Duodenal mucosa (tissue), 2 donors: Measurements from ENCODE around the gene SDHB.

ENCODE experiments used
- H3K27ac ChIP-seq: one replicate; pipeline ENCODE4 v1.7.0; 2013; ENCODE audit warnings: low read depth, low read length
- H3K27me3 ChIP-seq, 2 donors: one replicate each; pipeline ENCODE4 v1.7.0; 2013; ENCODE audit warnings: low read length in 2 of 2, control low read depth in 1 of 2; ENCODE audit not compliant: insufficient read depth in 2 of 2, control insufficient read depth in 1 of 2
- H3K36me3 ChIP-seq, 2 donors: one replicate each; pipeline ENCODE4 v1.7.0; 2013; ENCODE audit warnings: low read length in 2 of 2, control low read depth in 1 of 2; ENCODE audit not compliant: insufficient read depth in 2 of 2, control insufficient read depth in 1 of 2
- H3K4me1 ChIP-seq, 2 donors: one replicate each; pipeline ENCODE4 v1.7.0; 2013; ENCODE audit warnings: low read length in 2 of 2, control low read depth in 1 of 2; ENCODE audit not compliant: insufficient read depth in 2 of 2, control insufficient read depth in 1 of 2
- H3K4me3 ChIP-seq, 2 donors: one replicate each; pipeline ENCODE4 v1.7.0; 2013; ENCODE audit warnings: low read length in 2 of 2, low read depth in 1 of 2
- H3K9ac ChIP-seq, 2 donors: one replicate each; pipeline ENCODE4 v1.7.0; 2013; ENCODE audit warnings: low read length in 2 of 2, low read depth in 1 of 2
- H3K9me3 ChIP-seq, 2 donors: one replicate each; pipeline ENCODE4 v1.7.0; 2013; ENCODE audit warnings: low read length in 2 of 2, control low read depth in 1 of 2; ENCODE audit not compliant: control insufficient read depth in 1 of 2

The SDHB gene

DNA sequence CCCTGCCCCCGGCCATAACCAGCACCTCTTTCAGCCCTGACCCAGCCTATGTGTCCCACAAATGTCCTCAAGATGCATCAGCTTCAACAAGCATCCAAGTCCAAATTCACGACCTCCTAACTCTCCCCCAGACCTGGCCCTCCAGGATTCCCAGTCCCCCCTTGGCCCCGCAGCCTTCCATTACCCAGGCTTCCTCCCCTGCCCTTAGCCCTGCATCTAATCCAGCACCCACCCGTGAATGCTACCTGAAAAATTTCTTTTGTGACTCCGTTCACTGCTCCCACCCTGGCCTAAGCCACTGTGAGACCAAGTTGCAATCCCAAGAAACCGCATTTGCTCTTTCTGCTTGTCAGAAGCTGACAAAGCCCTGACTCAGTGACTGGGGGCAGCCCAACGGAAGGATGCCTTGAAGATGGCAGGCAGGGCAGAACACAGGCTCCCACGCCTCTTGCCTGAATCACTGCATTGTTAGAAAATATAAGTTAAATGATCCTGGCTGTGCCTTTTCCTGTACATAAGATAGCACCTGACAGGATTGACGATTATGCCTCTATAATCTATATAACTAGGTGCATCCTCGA, 72.5 kb downstream of the SDHB start:
- Histone ChIP-seq H3K4me3 (no peak overlapping the region), H3K9ac (no peak overlapping the region), H3K27me3 (peaks cover 9% of the 10 kb centered on the region in 2 donors), H3K4me1 (peaks cover 0 to 6% of the 10 kb centered on the region in 2 donors), H3K9me3 (no peaks in the 10 kb centered on the region), H3K36me3 (peaks cover 0 to 7% of the 10 kb centered on the region in 2 donors), H3K27ac (no peak overlapping the region)

DNA sequence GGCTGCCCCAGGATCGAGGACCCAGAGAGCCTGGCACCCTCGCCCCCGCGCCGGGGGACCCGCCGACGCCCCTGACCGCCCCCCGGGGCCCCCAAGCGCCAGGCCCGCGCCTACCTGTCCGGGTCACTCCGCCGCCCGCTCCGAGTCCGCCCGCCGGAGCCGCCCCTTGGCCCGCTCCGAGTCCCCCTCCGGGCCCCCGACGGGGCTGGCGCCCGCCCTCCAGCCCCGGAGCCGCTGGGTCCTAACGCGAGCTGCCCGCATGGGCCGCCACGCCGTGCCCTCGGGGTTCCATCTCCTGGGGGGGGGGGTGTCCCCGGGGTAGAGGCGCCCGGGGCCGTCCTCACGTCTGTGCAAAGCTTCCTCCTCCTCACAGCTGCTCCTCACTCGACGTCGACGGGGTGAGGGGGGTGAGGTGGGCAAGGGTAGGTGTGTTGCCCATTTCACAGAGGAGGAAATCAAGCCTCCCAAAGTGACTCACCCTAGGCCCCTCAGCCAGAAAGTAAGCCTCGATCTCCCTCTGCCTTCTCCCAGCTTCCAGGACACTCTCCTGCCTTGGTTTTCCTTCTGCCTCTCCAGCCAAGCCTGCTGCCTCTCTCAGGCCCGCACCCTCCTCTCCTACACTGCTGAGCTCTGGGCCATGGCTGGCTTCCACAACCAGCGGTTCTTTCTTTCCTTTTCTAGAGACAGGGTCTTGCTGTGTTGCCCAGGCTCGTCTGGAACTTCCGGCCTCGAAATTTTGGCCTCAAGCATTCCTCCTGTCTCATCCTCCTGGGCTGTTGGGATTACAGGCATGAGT, 73.2 kb downstream of the SDHB start, which contains the start of gene MFAP2:
TSS of gene MFAP2 (minus strand) at position 148 of the 796 bp plus-strand sequence. CDS start 2,347 bp downstream, outside the sequence.
- H3K27me3 ChIP-seq = peaks cover 9% of the 10 kb centered on the region in 2 donors
- no peak within 1 kb of the TSS for H3K9ac ChIP-seq
- peaks cover 0 to under 1% of the 10 kb centered on the region in 2 donors for H3K36me3 ChIP-seq
- no peaks in the 10 kb centered on the region for H3K9me3 ChIP-seq
- no peak within 1 kb of the TSS for H3K27ac ChIP-seq
- peak within 1 kb of the TSS; percentile 8 to 28 for H3K4me3 ChIP-seq
- H3K4me1 ChIP-seq = peaks cover 0 to 6% of the 10 kb centered on the region in 2 donors

GRCh38 chr1:16979475-16980327, 74.1 kb downstream of the SDHB start:
- peak overlapping the region; percentile 8 to 28 for H3K4me3 ChIP-seq
- H3K4me1 ChIP-seq = peaks cover 0 to 6% of the 10 kb centered on the region in 2 donors
- H3K27ac ChIP-seq = no peak overlapping the region
- H3K36me3 ChIP-seq = no peaks in the 10 kb centered on the region
- peaks cover 9% of the 10 kb centered on the region in 2 donors for H3K27me3 ChIP-seq
- no peak overlapping the region for H3K9ac ChIP-seq
- H3K9me3 ChIP-seq = no peaks in the 10 kb centered on the region

- H3K27ac ChIP-seq = no peak overlapping the region
- H3K36me3 ChIP-seq = no peaks in the 10 kb centered on the region
- peaks cover 9% of the 10 kb centered on the region in 2 donors for H3K27me3 ChIP-seq
- H3K9ac ChIP-seq = no peak overlapping the region
- no peak overlapping the region for H3K4me3 ChIP-seq
- no peaks in the 10 kb centered on the region for H3K9me3 ChIP-seq
- H3K4me1 ChIP-seq = peaks cover 0 to 6% of the 10 kb centered on the region in 2 donors
Observed at GRCh38 chr1:16978567-16979474, 75.0 kb downstream of the SDHB start.

DNA sequence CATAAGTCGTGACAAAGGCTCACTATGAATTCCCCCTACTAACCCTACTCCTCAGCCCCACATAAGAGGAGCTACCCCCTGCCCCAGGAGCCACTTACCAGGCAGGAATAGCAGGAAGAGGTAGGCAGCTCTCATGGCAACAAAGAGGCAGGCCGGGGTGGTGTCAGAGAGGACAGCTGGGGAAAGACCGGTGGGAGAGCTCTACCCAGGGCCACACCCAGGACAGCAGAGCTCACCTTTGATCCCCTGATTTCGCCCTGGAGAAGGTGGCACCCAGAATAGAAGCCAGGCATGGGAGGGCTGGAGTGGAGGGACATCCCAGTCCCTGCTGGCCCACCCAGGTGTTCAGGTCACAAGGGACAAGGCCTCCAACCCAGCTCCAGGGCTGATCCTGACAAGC, 75.7 kb downstream of the SDHB start:
- Histone ChIP-seq H3K36me3 (no peaks in the 10 kb centered on the region), H3K27me3 (peaks cover 9% of the 10 kb centered on the region in 2 donors), H3K9ac (no peak overlapping the region), H3K27ac (no peak overlapping the region), H3K9me3 (no peaks in the 10 kb centered on the region), H3K4me1 (peaks cover 0 to 6% of the 10 kb centered on the region in 2 donors), H3K4me3 (no peak overlapping the region)

- no peak overlapping the region for H3K9ac ChIP-seq
- peaks cover 0 to 6% of the 10 kb centered on the region in 2 donors for H3K4me1 ChIP-seq
- H3K27ac ChIP-seq = no peak overlapping the region
- H3K4me3 ChIP-seq = no peak overlapping the region
- H3K27me3 ChIP-seq = peaks cover 9% of the 10 kb centered on the region in 2 donors
- no peaks in the 10 kb centered on the region for H3K9me3 ChIP-seq
- H3K36me3 ChIP-seq = no peaks in the 10 kb centered on the region
Observed at GRCh38 chr1:16977377-16977776, 76.5 kb downstream of the SDHB start.

DNA sequence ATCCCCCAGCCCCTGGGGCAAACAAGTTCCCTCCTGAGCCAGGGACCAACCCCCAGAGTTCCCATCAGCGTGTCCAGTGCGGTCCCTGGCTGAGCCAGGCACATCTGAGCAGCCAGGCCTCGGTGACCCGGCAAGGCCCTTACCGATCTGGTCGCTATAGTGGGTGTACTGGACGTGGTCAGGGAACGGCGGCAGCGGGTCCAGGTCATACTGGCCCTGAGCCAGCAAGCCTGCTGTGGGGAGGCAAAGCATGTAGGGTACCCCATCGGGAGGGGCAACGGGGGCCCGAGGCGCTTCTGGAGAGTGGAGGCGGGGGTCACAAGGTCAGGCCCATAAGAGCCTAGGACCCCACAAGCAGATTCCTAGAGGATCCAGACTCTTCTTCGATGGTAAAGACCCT, 76.9 kb downstream of the SDHB start:
- H3K4me3 ChIP-seq = no peak overlapping the region
- no peaks in the 10 kb centered on the region for H3K36me3 ChIP-seq
- no peaks in the 10 kb centered on the region for H3K9me3 ChIP-seq
- H3K27ac ChIP-seq = no peak overlapping the region
- H3K9ac ChIP-seq = no peak overlapping the region
- H3K4me1 ChIP-seq = peaks cover 0 to 6% of the 10 kb centered on the region in 2 donors
- H3K27me3 ChIP-seq = peaks cover 9% of the 10 kb centered on the region in 2 donors

GRCh38 chr1:16975838-16976237, 78.0 kb downstream of the SDHB start:
- H3K27me3 ChIP-seq = peaks cover 2 to 3% of the 10 kb centered on the region in 2 donors
- H3K4me1 ChIP-seq = peaks cover 0 to 16% of the 10 kb centered on the region in 2 donors
- no peak overlapping the region for H3K4me3 ChIP-seq
- H3K36me3 ChIP-seq = no peaks in the 10 kb centered on the region
- H3K27ac ChIP-seq = no peak overlapping the region
- H3K9ac ChIP-seq = no peak overlapping the region
- H3K9me3 ChIP-seq = no peaks in the 10 kb centered on the region

- Histone ChIP-seq H3K36me3 (no peaks in the 10 kb centered on the region), H3K27ac (no peak overlapping the region), H3K4me1 (peaks cover 0 to 16% of the 10 kb centered on the region in 2 donors), H3K27me3 (no peaks in the 10 kb centered on the region), H3K4me3 (no peak overlapping the region), H3K9me3 (no peaks in the 10 kb centered on the region), H3K9ac (no peak overlapping the region)
Observed at GRCh38 chr1:16975211-16975610, 78.6 kb downstream of the SDHB start.
